GM23338 (cell line): ENCODE results near the gene CNTN1. TPM values are rescaled to one million over a fixed set of nuclear protein-coding genes. Genes with fewer than 3 reads are reported as not detected.

ENCODE experiments used
- ATAC-seq: fragments of 200-7000 bp; cut with Tn5 transposase; 3 replicates; pipeline ENCODE4 v1.9.1; 2020
- DNase-seq: peaks from one replicate; pipeline ENCODE4 v3.0.0-alpha.2; 2015; ENCODE audit warnings: low spot score
- H2AFZ ChIP-seq: fragments of 200-600 bp; sonication (generic); 2 replicates; pipeline ENCODE4 v1.8.0; 2016; ENCODE audit warnings: antibody characterized with exemption, mild to moderate bottlenecking, moderate library complexity
- H3F3A ChIP-seq: fragments of 200-600 bp; sonication (generic); replicated peaks from 2 replicates; pipeline ENCODE4 v1.8.0; 2017; ENCODE audit warnings: antibody characterized with exemption, mixed run types, low read depth
- H3K27ac ChIP-seq: fragments of 200-600 bp; sonication (generic); 2 replicates; pipeline ENCODE4 v1.6.1; 2016; ENCODE audit warnings: low read depth
- H3K27me3 ChIP-seq: fragments of 200-600 bp; sonication (generic); 2 replicates; pipeline ENCODE4 v1.8.0; 2016; ENCODE audit warnings: mild to moderate bottlenecking, mixed run types, moderate library complexity; ENCODE audit not compliant: insufficient read depth
- H3K36me3 ChIP-seq: fragments of 200-600 bp; sonication (generic); 2 replicates; pipeline ENCODE4 v1.8.0; 2016; ENCODE audit warnings: mild to moderate bottlenecking; ENCODE audit not compliant: insufficient read depth
- H3K4me1 ChIP-seq: fragments of 200-600 bp; sonication (generic); 2 replicates; pipeline ENCODE4 v1.8.0; 2016; ENCODE audit warnings: mild to moderate bottlenecking, moderate library complexity; ENCODE audit not compliant: insufficient read depth
- H3K4me2 ChIP-seq: fragments of 200-600 bp; sonication (generic); 2 replicates; pipeline ENCODE4 v1.7.1; 2017; ENCODE audit warnings: mixed run types
- H3K4me3 ChIP-seq: fragments of 200-600 bp; sonication (generic); 2 replicates; pipeline ENCODE4 v1.6.1; 2016; ENCODE audit warnings: mixed run types
- H3K79me2 ChIP-seq: fragments of 200-600 bp; sonication (generic); replicated peaks from 2 replicates; pipeline ENCODE4 v1.8.0; 2017; ENCODE audit warnings: mild to moderate bottlenecking; ENCODE audit not compliant: insufficient read depth
- H3K9me2 ChIP-seq: fragments of 200-600 bp; sonication (generic); 2 replicates; pipeline ENCODE4 v1.8.0; 2017; ENCODE audit not compliant: insufficient read depth
- H4K20me1 ChIP-seq: fragments of 200-600 bp; sonication (generic); replicated peaks from 2 replicates; pipeline ENCODE4 v1.8.0; 2017; ENCODE audit warnings: mild to moderate bottlenecking; ENCODE audit not compliant: insufficient read depth
- H3K27ac Mint-ChIP-seq: 2 replicates; pipeline ENCODE4 v1.8.0; 2020; ENCODE audit warnings: inconsistent platforms, mild to moderate bottlenecking, moderate library complexity, mixed read lengths
- H3K27me3 Mint-ChIP-seq: 3 replicates; pipeline ENCODE4 v1.8.0; 2022; ENCODE audit warnings: low read depth, mild to moderate bottlenecking, moderate library complexity, mixed read lengths, inconsistent platforms; ENCODE audit not compliant: insufficient read depth, poor library complexity
- H3K36me3 Mint-ChIP-seq: 3 replicates; pipeline ENCODE4 v1.8.0; 2021; ENCODE audit warnings: low read depth, mild to moderate bottlenecking, inconsistent platforms, moderate library complexity, mixed read lengths
- H3K4me1 Mint-ChIP-seq: 3 replicates; pipeline ENCODE4 v1.8.0; 2020; ENCODE audit warnings: mild to moderate bottlenecking, inconsistent platforms, mixed read lengths
- H3K4me3 Mint-ChIP-seq: 3 replicates; pipeline ENCODE4 v1.8.0; 2021; ENCODE audit warnings: moderate library complexity, mild to moderate bottlenecking, inconsistent platforms, mixed read lengths
- H3K9me3 Mint-ChIP-seq: 3 replicates; pipeline ENCODE4 v1.8.0; 2020; ENCODE audit warnings: moderate library complexity, mild to moderate bottlenecking, inconsistent platforms, mixed read lengths
- CREB1 ChIP-seq: fragments of 250-450 bp; sonication (Bioruptor Pico); IDR thresholded peaks from 2 replicates; pipeline ENCODE4 v1.5.0; 2020; ENCODE audit warnings: low read depth, mild to moderate bottlenecking, moderate library complexity
- ETS1 ChIP-seq: IDR thresholded peaks from 2 replicates; pipeline ENCODE4 v1.6.1; 2016; ENCODE audit warnings: antibody characterized with exemption
- EZH2 ChIP-seq: fragments of 200-600 bp; sonication (generic); IDR thresholded peaks from one replicate; pipeline ENCODE4 v1.8.0; 2017; ENCODE audit warnings: antibody characterized with exemption, mild to moderate bottlenecking, low read depth; ENCODE audit not compliant: unreplicated experiment
- EZH2phosphoT487 ChIP-seq: fragments of 200-600 bp; sonication (generic); IDR thresholded peaks from one replicate; pipeline ENCODE4 v1.8.1; 2018; ENCODE audit warnings: antibody characterized with exemption; ENCODE audit not compliant: unreplicated experiment
- JUNB ChIP-seq: IDR thresholded peaks from one replicate; pipeline ENCODE4 v1.6.1; 2016; ENCODE audit warnings: antibody characterized with exemption; ENCODE audit not compliant: unreplicated experiment
- NANOG ChIP-seq: IDR thresholded peaks from 2 replicates; pipeline ENCODE4 v1.6.1; 2016; ENCODE audit warnings: antibody characterized with exemption, borderline replicate concordance
- POLR2AphosphoS5 ChIP-seq: IDR thresholded peaks from 2 replicates; pipeline ENCODE4 v1.6.1; 2016; ENCODE audit warnings: antibody characterized with exemption, low read depth
- REST ChIP-seq: IDR thresholded peaks from one replicate; pipeline ENCODE4 v1.6.1; 2018; ENCODE audit warnings: antibody characterized with exemption; ENCODE audit not compliant: unreplicated experiment
- STAT1 ChIP-seq: IDR thresholded peaks from one replicate; pipeline ENCODE4 v1.6.1; 2016; ENCODE audit warnings: antibody characterized with exemption; ENCODE audit not compliant: unreplicated experiment
- ZNF114 ChIP-seq: fragments of 250-450 bp; sonication (Bioruptor Pico); IDR thresholded peaks from 2 replicates; pipeline ENCODE4 v1.5.0; 2020; ENCODE audit warnings: mild to moderate bottlenecking, moderate library complexity
- ZNF331 ChIP-seq: fragments of 250-450 bp; sonication (Bioruptor Pico); IDR thresholded peaks from 2 replicates; pipeline ENCODE4 v1.5.0; 2020; ENCODE audit warnings: low read depth, mild to moderate bottlenecking, moderate library complexity
- ZNF462 ChIP-seq: fragments of 250-450 bp; sonication (Bioruptor Pico); IDR thresholded peaks from 2 replicates; pipeline ENCODE4 v1.5.0; 2020; ENCODE audit warnings: mild to moderate bottlenecking, moderate library complexity
- polyA plus RNA-seq: library from polyadenylated mRNA; unstranded; fragments of >200 nt; fragmentation: Nextera tagmentation; extraction: Ambion mirVana; gene quantifications from 2 replicates; pipeline ENCODE4 v1.2.1, GENCODE V29; 2016
- total RNA-seq: library from RNA; depleted of rRNA; stranded (reverse); fragments of >200 nt; shearing (Covaris generic); gene quantifications from 2 replicates; pipeline ENCODE4 v1.2.3, GENCODE V29; 2014
- TF ChIP-seq, protein P1 (sequence below), 2 experiments: fragments of 200-600 bp in 1 of 2; sonication (generic) in 1 of 2; conservative IDR thresholded peaks; 2 replicates each; pipeline versions ENCODE4 v1.5.1 to v1.6.1; 2016 to 2017; ENCODE audit warnings: antibody characterized with exemption in 2 of 2, low read depth in 2 of 2, mild to moderate bottlenecking in 2 of 2, moderate library complexity in 1 of 2

CNTN1 gene
- total and polyA plus RNA-seq, 2 experiments from 2014 or later, result 5.0 to 27.0 TPM

GRCh38 chr12:40689576-40689975 is 2.7 kb upstream of the CNTN1 start:
- no peaks in the 10 kb centered on the region for H3K36me3 Mint-ChIP-seq
- Histone ChIP-seq H4K20me1 (no peaks in the 10 kb centered on the region), H3F3A (no peaks in the 10 kb centered on the region; the same call in 1 of the 2 replicates), H3K4me3 (no peak overlapping the region), H3K4me1 (peaks cover 13% of the 10 kb centered on the region), H3K36me3 (no peaks in the 10 kb centered on the region), H3K27ac (no peak overlapping the region), H3K9me2 (no peaks in the 10 kb centered on the region), H3K79me2 (no peaks in the 10 kb centered on the region; the same call in 1 of the 2 replicates), H3K27me3 (no peaks in the 10 kb centered on the region), H3K4me2 (no peak overlapping the region), H2AFZ (no peak overlapping the region)
- no peak overlapping the region for H3K27ac Mint-ChIP-seq
- H3K9me3 Mint-ChIP-seq, result no peaks in the 10 kb centered on the region
- no peak for ATAC-seq
- TF ChIP-seq REST (no peak), EZH2 (no peak), CREB1 (CRISPR knock-in tag) (no peak), POLR2AphosphoS5 (no peak), STAT1 (no peak), EZH2phosphoT487 (no peak), ETS1 (no peak), JUNB (no peak), ZNF114 (CRISPR knock-in tag) (no peak), NANOG (no peak), ZNF331 (CRISPR knock-in tag) (no peak), ZNF462 (no peak)
- TF ChIP-seq, protein P1, sequence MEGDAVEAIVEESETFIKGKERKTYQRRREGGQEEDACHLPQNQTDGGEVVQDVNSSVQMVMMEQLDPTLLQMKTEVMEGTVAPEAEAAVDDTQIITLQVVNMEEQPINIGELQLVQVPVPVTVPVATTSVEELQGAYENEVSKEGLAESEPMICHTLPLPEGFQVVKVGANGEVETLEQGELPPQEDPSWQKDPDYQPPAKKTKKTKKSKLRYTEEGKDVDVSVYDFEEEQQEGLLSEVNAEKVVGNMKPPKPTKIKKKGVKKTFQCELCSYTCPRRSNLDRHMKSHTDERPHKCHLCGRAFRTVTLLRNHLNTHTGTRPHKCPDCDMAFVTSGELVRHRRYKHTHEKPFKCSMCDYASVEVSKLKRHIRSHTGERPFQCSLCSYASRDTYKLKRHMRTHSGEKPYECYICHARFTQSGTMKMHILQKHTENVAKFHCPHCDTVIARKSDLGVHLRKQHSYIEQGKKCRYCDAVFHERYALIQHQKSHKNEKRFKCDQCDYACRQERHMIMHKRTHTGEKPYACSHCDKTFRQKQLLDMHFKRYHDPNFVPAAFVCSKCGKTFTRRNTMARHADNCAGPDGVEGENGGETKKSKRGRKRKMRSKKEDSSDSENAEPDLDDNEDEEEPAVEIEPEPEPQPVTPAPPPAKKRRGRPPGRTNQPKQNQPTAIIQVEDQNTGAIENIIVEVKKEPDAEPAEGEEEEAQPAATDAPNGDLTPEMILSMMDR (conservative IDR thresholded peaks at IDR 0.05; ENCODE audit: low read depth in 2 of 2), result no peak
- no peak for DNase-seq
- H3K4me1 Mint-ChIP-seq, result peaks cover 11% of the 10 kb centered on the region
- no peak overlapping the region for H3K4me3 Mint-ChIP-seq
- peaks cover 6% of the 10 kb centered on the region for H3K27me3 Mint-ChIP-seq
